ENCODE data around the gene ABI3BP.
A peak's percentile ranks its signal among the peaks of the same experiment; 100 is the strongest.

ABI3BP gene

GRCh38 chr3:100737334-100737733 lies 255.9 kb downstream of the ABI3BP start:
- no peak overlapping the region for H3K4me3 ChIP-seq
- no peak overlapping the region for H3K27ac ChIP-seq
- no peak overlapping the region for H3K9ac ChIP-seq
- peaks cover 35% of the 10 kb centered on the region for H4K20me1 ChIP-seq
- peaks cover 91% of the 10 kb centered on the region for H3K36me3 ChIP-seq
- H3K9me3 ChIP-seq, result no peaks in the 10 kb centered on the region
- no peak overlapping the region for H3K4me2 ChIP-seq
- H3K4me1 ChIP-seq, result no peaks in the 10 kb centered on the region
- H3K27me3 ChIP-seq, result no peaks in the 10 kb centered on the region
- TF ChIP-seq Cebpa-rat (IDR thresholded peaks at IDR 0.05), result no peak

DNA sequence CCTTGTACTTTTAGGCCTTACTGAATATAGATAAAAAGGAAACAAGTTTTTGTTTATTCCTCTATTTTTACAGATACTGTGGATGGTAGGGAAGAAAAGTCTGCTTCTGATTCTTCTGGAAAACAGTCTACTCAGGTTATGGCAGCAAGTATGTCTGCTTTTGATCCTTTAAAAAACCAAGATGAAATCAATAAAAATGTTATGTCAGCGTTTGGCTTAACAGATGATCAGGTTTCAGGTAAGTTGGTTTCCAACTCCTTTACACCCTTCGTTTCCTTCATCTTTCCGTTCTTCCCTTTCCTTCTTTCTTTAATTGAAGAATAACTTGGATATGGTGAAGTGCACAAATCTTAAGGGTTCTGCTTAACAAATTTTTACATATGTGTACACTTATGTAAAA lies 260.8 kb downstream of the ABI3BP start:
- Histone ChIP-seq H3K27ac (no peak overlapping the region), H4K20me1 (peaks cover 53% of the 10 kb centered on the region), H3K36me3 (peaks cover 78% of the 10 kb centered on the region), H3K4me2 (no peak overlapping the region), H3K4me3 (no peak overlapping the region), H3K27me3 (no peaks in the 10 kb centered on the region), H3K9ac (no peak overlapping the region), H3K4me1 (0 out of 2 replicates have a peak, but pooled peaks cover 10% of the 10 kb centered on the region), H3K9me3 (no peaks in the 10 kb centered on the region)
- TF ChIP-seq Cebpa-rat (IDR thresholded peaks at IDR 0.05), result no peak

- no peak overlapping the region for H3K27ac ChIP-seq
- 0 out of 2 replicates have a peak overlapping the region, but pooled peaks have one; percentile 11 for H3K4me2 ChIP-seq
Observed at GRCh38 chr3:100730524-100730923, 262.7 kb downstream of the ABI3BP start.

DNA sequence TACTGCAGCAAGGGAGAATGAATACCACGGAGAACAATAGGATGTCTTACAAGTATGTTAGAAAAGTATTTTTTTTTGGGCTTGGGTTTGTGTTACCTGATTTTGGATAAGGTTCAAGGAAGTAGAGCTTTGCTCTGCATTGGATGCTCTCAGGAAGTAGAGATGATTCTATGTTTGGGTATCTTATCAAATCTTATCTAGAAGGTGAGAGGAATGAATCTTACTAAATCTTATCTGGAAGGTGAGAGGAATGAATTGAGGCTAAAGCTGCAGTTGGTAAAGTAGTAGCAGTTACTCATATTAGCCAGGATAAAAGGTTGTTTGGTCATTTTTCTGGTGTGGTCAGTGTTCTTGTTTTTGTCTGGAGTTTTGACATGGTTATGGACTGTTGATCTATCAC lies 266.5 kb downstream of the ABI3BP start:
- Histone ChIP-seq H3K9ac (no peak overlapping the region), H3K4me1 (0 out of 2 replicates have a peak, but pooled peaks cover 10% of the 10 kb centered on the region), H3K27me3 (no peaks in the 10 kb centered on the region), H3K36me3 (peaks cover 74% of the 10 kb centered on the region), H3K9me3 (no peaks in the 10 kb centered on the region), H3K4me3 (no peak overlapping the region), H4K20me1 (peaks cover 58% of the 10 kb centered on the region), H3K27ac (no peak overlapping the region), H3K4me2 (no peak overlapping the region)
- no peak for TF ChIP-seq Cebpa-rat (IDR thresholded peaks at IDR 0.05)

More at GRCh38 chr3:100730524-100730923, 262.7 kb downstream of the ABI3BP start:
- H3K4me1 ChIP-seq, result 0 out of 2 replicates have a peak, but pooled peaks cover 10% of the 10 kb centered on the region
- peaks cover 66% of the 10 kb centered on the region for H4K20me1 ChIP-seq
- H3K36me3 ChIP-seq, result peaks cover 77% of the 10 kb centered on the region
- no peak for TF ChIP-seq Cebpa-rat (IDR thresholded peaks at IDR 0.05)
- no peaks in the 10 kb centered on the region for H3K9me3 ChIP-seq
- H3K27me3 ChIP-seq, result no peaks in the 10 kb centered on the region
- no peak overlapping the region for H3K4me3 ChIP-seq
- H3K9ac ChIP-seq, result no peak overlapping the region

DNA sequence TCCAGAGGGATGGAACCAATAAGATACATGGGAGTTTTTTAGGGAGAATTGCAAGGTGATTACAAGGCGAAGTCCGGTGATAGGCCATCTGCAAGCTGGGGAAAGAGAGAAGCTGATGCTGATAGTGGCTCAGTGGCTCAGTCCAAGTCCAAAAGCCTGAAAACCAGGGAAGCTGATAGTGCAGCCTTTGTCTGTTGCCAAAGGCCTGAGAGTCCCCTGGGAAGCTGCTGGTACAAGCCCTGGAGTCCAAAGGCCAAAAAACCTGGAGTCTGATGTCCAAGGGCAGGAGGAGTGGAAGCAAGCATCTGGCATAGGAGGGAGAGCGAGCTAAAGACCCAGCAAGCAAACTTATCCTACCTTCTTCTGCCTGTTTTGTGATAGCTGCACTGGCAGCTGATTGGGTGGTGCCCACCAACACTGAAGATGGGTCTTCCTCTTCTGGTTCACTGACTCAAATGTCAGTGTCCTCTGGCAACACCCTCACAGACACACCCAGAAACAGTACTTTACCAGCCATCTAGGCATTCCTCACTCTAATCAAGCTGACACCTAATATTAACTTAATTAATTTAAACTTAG lies 267.2 kb downstream of the ABI3BP start:
- 0 out of 2 replicates have a peak, but pooled peaks cover 10% of the 10 kb centered on the region for H3K4me1 ChIP-seq
- peaks cover 62% of the 10 kb centered on the region for H4K20me1 ChIP-seq
- H3K4me3 ChIP-seq, result no peak overlapping the region
- no peaks in the 10 kb centered on the region for H3K27me3 ChIP-seq
- H3K9me3 ChIP-seq, result no peaks in the 10 kb centered on the region; the same call in 1 of the 2 replicates
- no peak overlapping the region for H3K9ac ChIP-seq
- H3K27ac ChIP-seq, result no peak overlapping the region
- no peak for TF ChIP-seq Cebpa-rat (IDR thresholded peaks at IDR 0.05)
- peaks cover 77% of the 10 kb centered on the region for H3K36me3 ChIP-seq
- no peak overlapping the region for H3K4me2 ChIP-seq

GRCh38 chr3:100720426-100720825 lies 272.8 kb downstream of the ABI3BP start:
- Histone ChIP-seq H3K27ac (no peak overlapping the region), H3K9ac (no peak overlapping the region), H3K4me1 (no peaks in the 10 kb centered on the region), H4K20me1 (peaks cover 65% of the 10 kb centered on the region), H3K9me3 (no peaks in the 10 kb centered on the region; the same call in 1 of the 2 replicates), H3K4me3 (no peak overlapping the region), H3K4me2 (no peak overlapping the region), H3K27me3 (no peaks in the 10 kb centered on the region), H3K36me3 (peaks cover 75% of the 10 kb centered on the region)
- TF ChIP-seq Cebpa-rat (IDR thresholded peaks at IDR 0.05), result no peak

- H3K9me3 ChIP-seq, result no peaks in the 10 kb centered on the region; the same call in 1 of the 2 replicates
- no peak overlapping the region for H3K4me2 ChIP-seq
- no peaks in the 10 kb centered on the region for H3K27me3 ChIP-seq
- no peak for TF ChIP-seq Cebpa-rat (IDR thresholded peaks at IDR 0.05)
- peaks cover 74% of the 10 kb centered on the region for H3K36me3 ChIP-seq
- H3K4me1 ChIP-seq, result no peaks in the 10 kb centered on the region
- H4K20me1 ChIP-seq, result peaks cover 66% of the 10 kb centered on the region
- no peak overlapping the region for H3K9ac ChIP-seq
- no peak overlapping the region for H3K27ac ChIP-seq
- H3K4me3 ChIP-seq, result no peak overlapping the region
Observed at GRCh38 chr3:100719136-100719535, 274.1 kb downstream of the ABI3BP start.

- no peak for TF ChIP-seq Cebpa-rat (IDR thresholded peaks at IDR 0.05)
- H3K9me3 ChIP-seq, result no peaks in the 10 kb centered on the region; the same call in 1 of the 2 replicates
- no peak overlapping the region for H3K9ac ChIP-seq
- H4K20me1 ChIP-seq, result peaks cover 79% of the 10 kb centered on the region
- H3K36me3 ChIP-seq, result peaks cover 86% of the 10 kb centered on the region
- no peaks in the 10 kb centered on the region for H3K4me1 ChIP-seq
- H3K27me3 ChIP-seq, result no peaks in the 10 kb centered on the region
- H3K4me2 ChIP-seq, result no peak overlapping the region
- no peak overlapping the region for H3K27ac ChIP-seq
- H3K4me3 ChIP-seq, result no peak overlapping the region
Observed at GRCh38 chr3:100717637-100718487, 275.4 kb downstream of the ABI3BP start.

- Histone ChIP-seq H3K27me3 (no peaks in the 10 kb centered on the region), H4K20me1 (peaks cover 87% of the 10 kb centered on the region), H3K4me3 (no peak overlapping the region), H3K4me1 (no peaks in the 10 kb centered on the region), H3K9ac (no peak overlapping the region), H3K9me3 (no peaks in the 10 kb centered on the region; the same call in 1 of the 2 replicates), H3K4me2 (no peak overlapping the region), H3K27ac (no peak overlapping the region), H3K36me3 (peaks cover 81% of the 10 kb centered on the region)
- TF ChIP-seq Cebpa-rat (IDR thresholded peaks at IDR 0.05), result no peak
Observed at GRCh38 chr3:100717063-100717462, 276.2 kb downstream of the ABI3BP start.

GRCh38 chr3:100715176-100715575 lies 278.0 kb downstream of the ABI3BP start:
- H4K20me1 ChIP-seq, result peaks cover 96% of the 10 kb centered on the region
- H3K4me1 ChIP-seq, result peaks cover 15% of the 10 kb centered on the region
- no peak overlapping the region for H3K9ac ChIP-seq
- no peaks in the 10 kb centered on the region for H3K27me3 ChIP-seq
- peaks cover 74% of the 10 kb centered on the region for H3K36me3 ChIP-seq
- no peak overlapping the region for H3K4me2 ChIP-seq
- no peaks in the 10 kb centered on the region for H3K9me3 ChIP-seq
- H3K27ac ChIP-seq, result no peak overlapping the region
- no peak for TF ChIP-seq Cebpa-rat (IDR thresholded peaks at IDR 0.05)
- H3K4me3 ChIP-seq, result no peak overlapping the region
